Measurements from ENCODE around the gene SMG6.

- TF ChIP-seq, protein P1, sequence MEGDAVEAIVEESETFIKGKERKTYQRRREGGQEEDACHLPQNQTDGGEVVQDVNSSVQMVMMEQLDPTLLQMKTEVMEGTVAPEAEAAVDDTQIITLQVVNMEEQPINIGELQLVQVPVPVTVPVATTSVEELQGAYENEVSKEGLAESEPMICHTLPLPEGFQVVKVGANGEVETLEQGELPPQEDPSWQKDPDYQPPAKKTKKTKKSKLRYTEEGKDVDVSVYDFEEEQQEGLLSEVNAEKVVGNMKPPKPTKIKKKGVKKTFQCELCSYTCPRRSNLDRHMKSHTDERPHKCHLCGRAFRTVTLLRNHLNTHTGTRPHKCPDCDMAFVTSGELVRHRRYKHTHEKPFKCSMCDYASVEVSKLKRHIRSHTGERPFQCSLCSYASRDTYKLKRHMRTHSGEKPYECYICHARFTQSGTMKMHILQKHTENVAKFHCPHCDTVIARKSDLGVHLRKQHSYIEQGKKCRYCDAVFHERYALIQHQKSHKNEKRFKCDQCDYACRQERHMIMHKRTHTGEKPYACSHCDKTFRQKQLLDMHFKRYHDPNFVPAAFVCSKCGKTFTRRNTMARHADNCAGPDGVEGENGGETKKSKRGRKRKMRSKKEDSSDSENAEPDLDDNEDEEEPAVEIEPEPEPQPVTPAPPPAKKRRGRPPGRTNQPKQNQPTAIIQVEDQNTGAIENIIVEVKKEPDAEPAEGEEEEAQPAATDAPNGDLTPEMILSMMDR (IDR thresholded peaks at IDR 0.05; ENCODE audit: low read depth, low read length): no peak
- TF ChIP-seq EZH2phosphoT487 (IDR thresholded peaks at IDR 0.05; ENCODE audit: low read depth): no peak
These were observed 56.6 kb downstream of the SMG6 start for GRCh38 chr17:2247005-2247404.
